CD14-positive monocyte (primary cell): ENCODE measurements around the gene SOST. TPM values are rescaled to one million over a fixed set of nuclear protein-coding genes. Genes with fewer than 3 reads are reported as not detected.

Experiments
- DNase-seq, 3 donors: peaks; one replicate each; pipeline ENCODE4 v3.0.0-alpha.2; 2011 to 2022
- H2AFZ ChIP-seq: 2 replicates; pipeline ENCODE4 v1.6.0; 2012; ENCODE audit warnings: mild to moderate bottlenecking, low read depth, low read length, inconsistent platforms; ENCODE audit not compliant: insufficient read depth, poor library complexity, severe bottlenecking
- H3K27ac ChIP-seq, 2 donors: 1 replicate in 1 of 2; 2 replicates in 1 of 2; pipeline ENCODE4 v1.5.1; 2012 to 2013; ENCODE audit warnings: low read length in 2 of 2, control low read depth in 1 of 2, inconsistent platforms in 1 of 2, low read depth in 1 of 2, mild to moderate bottlenecking in 1 of 2
- H3K27me3 ChIP-seq, 2 donors: one replicate each; pipeline versions ENCODE4 v1.6.0 to v1.6.1; 2011 to 2013; ENCODE audit warnings: low read length in 2 of 2; ENCODE audit not compliant: control insufficient read depth in 2 of 2, insufficient read depth in 2 of 2
- H3K36me3 ChIP-seq, 2 donors: replicated peaks in 1 of 2; 1 replicate in 1 of 2; 2 replicates in 1 of 2; pipeline versions ENCODE4 v1.5.1 to v1.6.1; 2012 to 2013; ENCODE audit warnings: low read length in 2 of 2, control low read depth in 1 of 2, inconsistent platforms in 1 of 2, mild to moderate bottlenecking in 1 of 2; ENCODE audit not compliant: insufficient read depth in 2 of 2, control insufficient read depth in 1 of 2
- H3K4me1 ChIP-seq, 2 donors: 1 replicate in 1 of 2; 2 replicates in 1 of 2; pipeline versions ENCODE4 v1.5.1 to v1.6.1; 2012 to 2013; ENCODE audit warnings: low read length in 2 of 2, control low read depth in 1 of 2, inconsistent platforms in 1 of 2, mild to moderate bottlenecking in 1 of 2, moderate library complexity in 1 of 2; ENCODE audit not compliant: insufficient read depth in 2 of 2, control insufficient read depth in 1 of 2
- H3K4me2 ChIP-seq: replicated peaks from 2 replicates; pipeline ENCODE3; 2012; ENCODE audit warnings: low read length, moderate library complexity, mild to moderate bottlenecking; ENCODE audit not compliant: poor library complexity, severe bottlenecking; ENCODE audit errors: extremely low read depth
- H3K4me3 ChIP-seq, 3 experiments: fragments of 200-600 bp in 1 of 3; sonication (generic) in 1 of 3; replicated peaks in 1 of 3; 1 replicate in 2 of 3; 2 replicates in 1 of 3; pipeline ENCODE4 v1.5.1; 2011 to 2013; ENCODE audit warnings: low read length in 3 of 3, mild to moderate bottlenecking in 3 of 3, control low read depth in 2 of 3, low read depth in 2 of 3, inconsistent platforms in 1 of 3, moderate library complexity in 1 of 3
- H3K79me2 ChIP-seq: 2 replicates; pipeline ENCODE4 v1.6.0; 2012; ENCODE audit warnings: mild to moderate bottlenecking, control low read depth, inconsistent platforms, low read length, moderate library complexity; ENCODE audit not compliant: insufficient read depth
- H3K9ac ChIP-seq: 2 replicates; pipeline ENCODE4 v1.6.0; 2017; ENCODE audit warnings: low read length, mild to moderate bottlenecking; ENCODE audit not compliant: insufficient read depth, poor library complexity, severe bottlenecking
- H3K9me3 ChIP-seq, 2 donors: replicated peaks in 1 of 2; 1 replicate in 1 of 2; 2 replicates in 1 of 2; pipeline versions ENCODE4 v1.5.1 to v1.6.1; 2012 to 2013; ENCODE audit warnings: low read length in 2 of 2, control low read depth in 1 of 2; ENCODE audit not compliant: control insufficient read depth in 1 of 2, insufficient read depth in 1 of 2
- H4K20me1 ChIP-seq: 2 replicates; pipeline ENCODE4 v1.6.0; 2012; ENCODE audit warnings: mild to moderate bottlenecking, low read length, control low read depth, moderate library complexity; ENCODE audit not compliant: insufficient read depth
- H3K27ac Mint-ChIP-seq, 7 donors: one replicate each; pipeline ENCODE4 v1.8.0; 2020; ENCODE audit warnings: mild to moderate bottlenecking in 7 of 7, mixed read lengths in 7 of 7, moderate library complexity in 6 of 7, inconsistent platforms in 2 of 7
- H3K27me3 Mint-ChIP-seq, 3 donors: one replicate each; pipeline ENCODE4 v1.8.0; 2021 to 2022; ENCODE audit warnings: low read depth in 3 of 3, mild to moderate bottlenecking in 3 of 3, mixed read lengths in 3 of 3, moderate library complexity in 3 of 3, inconsistent platforms in 1 of 3
- H3K36me3 Mint-ChIP-seq, 2 donors: one replicate each; pipeline ENCODE4 v1.8.0; 2020; ENCODE audit warnings: mixed read lengths in 2 of 2, inconsistent platforms in 1 of 2, mild to moderate bottlenecking in 1 of 2
- H3K4me1 Mint-ChIP-seq: one replicate; pipeline ENCODE4 v1.8.0; 2020; ENCODE audit warnings: mild to moderate bottlenecking, mixed read lengths
- H3K4me3 Mint-ChIP-seq, 2 donors: one replicate each; pipeline ENCODE4 v1.8.0; 2020; ENCODE audit warnings: mild to moderate bottlenecking in 2 of 2, mixed read lengths in 2 of 2, moderate library complexity in 1 of 2
- H3K9me3 Mint-ChIP-seq, 7 donors: one replicate each; pipeline ENCODE4 v1.8.0; 2020 to 2022; ENCODE audit warnings: mixed read lengths in 7 of 7, mild to moderate bottlenecking in 6 of 7, moderate library complexity in 6 of 7, inconsistent platforms in 2 of 7
- WGBS: methylation state at CpG from one replicate; pipeline ENCODE4 v1.1.5; 2013; ENCODE audit warnings: missing lambda C conversion rate; ENCODE audit not compliant: insufficient coverage; 5-methylcytosine and 5-hydroxymethylcytosine counted together
- intact Hi-C, 2 donors: fragments of 100-400 bp; cut with micrococcal nuclease; formaldehyde crosslinking; loops; one replicate each; pipeline versions ENCODE4 v1.15.0 to v1.15.1; 2023
- polyA plus RNA-seq, 3 donors: library from polyadenylated mRNA; depleted of rRNA in 1 of 3; unstranded in 2 of 3; stranded (reverse) in 1 of 3; fragments of 300-500 nt in 2 of 3; fragments of >200 nt in 1 of 3; fragmentation: Illumina TruSeq in 2 of 3; gene quantifications; 1 replicate in 2 of 3; 2 replicates in 1 of 3; pipeline ENCODE4 v1.2.3, GENCODE V29; 2012 to 2021
- TF ChIP-seq, protein P1 (sequence below): fragments of 200-600 bp; IDR thresholded peaks from one replicate; pipeline ENCODE4 v1.8.0; 2022; ENCODE audit warnings: antibody characterized with exemption, mild to moderate bottlenecking

The SOST gene
- polyA plus RNA-seq, 3 donors: not detected

DNA sequence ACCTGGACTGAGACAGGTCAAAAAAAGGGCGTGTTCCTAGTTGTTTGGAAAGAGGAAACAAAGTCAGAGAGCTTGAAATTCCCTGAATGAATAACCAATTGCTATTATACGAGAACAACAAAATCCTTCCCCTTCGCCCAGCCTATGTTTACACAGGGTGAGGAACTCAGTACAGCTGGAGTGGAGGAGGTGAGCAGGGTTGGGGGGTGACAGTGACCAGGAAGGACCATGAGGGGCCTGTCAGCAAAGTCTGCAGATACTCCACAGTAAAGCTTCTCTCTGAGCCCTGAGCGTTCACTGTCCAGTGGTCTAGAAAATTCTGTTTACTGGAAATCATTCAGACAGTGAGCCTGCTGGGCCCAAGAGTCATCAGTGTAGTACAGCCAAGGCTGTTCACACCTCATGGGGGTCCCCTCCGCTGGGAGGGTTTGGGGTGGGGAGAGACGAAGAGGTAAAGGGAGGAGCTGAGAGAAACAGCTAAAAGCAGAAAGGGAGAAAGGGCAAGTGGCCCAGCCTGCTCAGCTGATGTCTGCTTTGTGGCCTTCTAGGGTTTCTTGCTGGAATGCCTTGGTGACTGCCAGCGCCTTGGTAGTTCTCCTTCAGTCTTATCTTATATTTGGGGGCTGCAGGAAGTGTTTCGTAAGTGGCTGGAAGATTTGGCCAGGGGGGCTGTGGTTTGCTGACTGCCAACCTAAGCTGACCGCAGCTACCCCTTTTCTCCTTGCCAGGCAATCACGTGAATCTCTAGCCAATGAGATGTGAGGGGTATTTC lies 14.5 kb upstream of the SOST start:
- Histone ChIP-seq H3K4me1 (peaks cover 84 to 87% of the 10 kb centered on the region in 2 donors), H3K27ac (peak overlapping the region; percentile 63 to 79), H3K9ac (no peak overlapping the region), H3K9me3 (no peaks in the 10 kb centered on the region), H4K20me1 (peaks cover 3% of the 10 kb centered on the region), H3K27me3 (no peaks in the 10 kb centered on the region), H3K4me2 (peak overlapping the region; percentile 49), H2AFZ (no peak overlapping the region), H3K4me3 (peak overlapping the region in 1 of 3 experiments; percentile 33), H3K79me2 (peaks cover 55% of the 10 kb centered on the region), H3K36me3 (peaks cover 36 to 51% of the 10 kb centered on the region in 2 donors)
- DNase-seq: peak; percentile 48 to 78 (median 74)
- H3K36me3 Mint-ChIP-seq: peaks cover 66 to 84% of the 10 kb centered on the region in 2 donors
- H3K27ac Mint-ChIP-seq: peak overlapping the region; percentile 92 to 97 (median 96)
- TF ChIP-seq, protein P1, sequence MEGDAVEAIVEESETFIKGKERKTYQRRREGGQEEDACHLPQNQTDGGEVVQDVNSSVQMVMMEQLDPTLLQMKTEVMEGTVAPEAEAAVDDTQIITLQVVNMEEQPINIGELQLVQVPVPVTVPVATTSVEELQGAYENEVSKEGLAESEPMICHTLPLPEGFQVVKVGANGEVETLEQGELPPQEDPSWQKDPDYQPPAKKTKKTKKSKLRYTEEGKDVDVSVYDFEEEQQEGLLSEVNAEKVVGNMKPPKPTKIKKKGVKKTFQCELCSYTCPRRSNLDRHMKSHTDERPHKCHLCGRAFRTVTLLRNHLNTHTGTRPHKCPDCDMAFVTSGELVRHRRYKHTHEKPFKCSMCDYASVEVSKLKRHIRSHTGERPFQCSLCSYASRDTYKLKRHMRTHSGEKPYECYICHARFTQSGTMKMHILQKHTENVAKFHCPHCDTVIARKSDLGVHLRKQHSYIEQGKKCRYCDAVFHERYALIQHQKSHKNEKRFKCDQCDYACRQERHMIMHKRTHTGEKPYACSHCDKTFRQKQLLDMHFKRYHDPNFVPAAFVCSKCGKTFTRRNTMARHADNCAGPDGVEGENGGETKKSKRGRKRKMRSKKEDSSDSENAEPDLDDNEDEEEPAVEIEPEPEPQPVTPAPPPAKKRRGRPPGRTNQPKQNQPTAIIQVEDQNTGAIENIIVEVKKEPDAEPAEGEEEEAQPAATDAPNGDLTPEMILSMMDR: no peak
- peaks cover 91% of the 10 kb centered on the region for H3K4me1 Mint-ChIP-seq
- H3K9me3 Mint-ChIP-seq: peaks cover 0 to 2% (median 0%) of the 10 kb centered on the region in 7 donors
- peaks cover 0 to 4% (median 2%) of the 10 kb centered on the region in 3 donors for H3K27me3 Mint-ChIP-seq
- WGBS: 0% methylated on average over 2 of the region's 10 CpGs
- intact Hi-C loops: no loop called here
- peak overlapping the region; percentile 56 to 67 for H3K4me3 Mint-ChIP-seq

- no peak overlapping the region for H3K4me3 ChIP-seq
- peaks cover 84 to 87% of the 10 kb centered on the region in 2 donors for H3K4me1 ChIP-seq
- H3K79me2 ChIP-seq: peaks cover 39% of the 10 kb centered on the region
- TF ChIP-seq, protein P1: no peak
- Mint-ChIP-seq H3K4me3 (no peak overlapping the region), H3K4me1 (peaks cover 92% of the 10 kb centered on the region), H3K27me3 (peaks cover 0 to 4% (median 2%) of the 10 kb centered on the region in 3 donors), H3K9me3 (peaks cover 0 to 2% (median 0%) of the 10 kb centered on the region in 7 donors), H3K27ac (peak overlapping the region in 2 of 7 donors; percentile 30), H3K36me3 (peaks cover 59 to 78% of the 10 kb centered on the region in 2 donors)
- DNase-seq: no peak
- no peak overlapping the region for H3K9ac ChIP-seq
- WGBS: 90% methylated on average over 3 of the region's 9 CpGs
- peaks cover 33 to 51% of the 10 kb centered on the region in 2 donors for H3K36me3 ChIP-seq
- H2AFZ ChIP-seq: no peak overlapping the region
- H3K27me3 ChIP-seq: no peaks in the 10 kb centered on the region
- H3K27ac ChIP-seq: no peak overlapping the region
- no peak overlapping the region for H3K4me2 ChIP-seq
- H4K20me1 ChIP-seq: peaks cover 15% of the 10 kb centered on the region
- no peaks in the 10 kb centered on the region for H3K9me3 ChIP-seq
- intact Hi-C loops: no loop called here
Observed at GRCh38 chr17:43771463-43771862, 12.9 kb upstream of the SOST start.
